H1 (cell line): Measurements from ENCODE around the gene ALLC. TPM values are rescaled to one million over a fixed set of nuclear protein-coding genes. Genes with fewer than 3 reads are reported as not detected.

ENCODE experiments used
- CTCF ChIA-PET: fragments of 300-600 bp; sonication (Branson Sonifier 250); formaldehyde crosslinking; loops from one replicate; lab custom pipeline; 2021; ENCODE audit not compliant: partially characterized antibody; lab: Charles Lee
- POLR2A ChIA-PET: fragments of 300-600 bp; sonication (Branson Sonifier 250); formaldehyde crosslinking; loops from one replicate; lab custom pipeline; 2021; ENCODE audit warnings: inconsistent platforms; ENCODE audit not compliant: partially characterized antibody; lab: Charles Lee
- DNase-seq, 2 experiments: peaks; one replicate each; pipeline versions ENCODE4 v3.0.0 to v3.0.0-alpha.2; 2010 to 2022; ENCODE audit warnings: low spot score in 2 of 2, low read depth in 1 of 2, mixed read lengths in 1 of 2
- FAIRE-seq: peaks from 2 replicates; lab custom pipeline; 2011; peaks lifted over from hg19 to GRCh38; lab: Jason Lieb, UNC
- H2AFZ ChIP-seq: 2 replicates; pipeline ENCODE4 v1.8.1; 2012; ENCODE audit warnings: low read length, inconsistent platforms
- H2AK5ac ChIP-seq: 2 replicates; pipeline ENCODE4 v1.6.1; 2013; ENCODE audit warnings: low read depth, low read length
- H2BK120ac ChIP-seq: replicated peaks from 2 replicates; pipeline ENCODE3; 2013; ENCODE audit warnings: low read depth, low read length, inconsistent platforms
- H2BK12ac ChIP-seq: 2 replicates; pipeline ENCODE4 v1.6.1; 2013; ENCODE audit warnings: low read depth, low read length
- H2BK15ac ChIP-seq: 2 replicates; pipeline ENCODE4 v1.6.1; 2013; ENCODE audit warnings: low read length
- H2BK20ac ChIP-seq: 2 replicates; pipeline ENCODE4 v1.6.1; 2013; ENCODE audit warnings: low read length
- H2BK5ac ChIP-seq: 2 replicates; pipeline ENCODE4 v1.6.1; 2013; ENCODE audit warnings: low read depth, low read length
- H3K14ac ChIP-seq: 2 replicates; pipeline ENCODE4 v1.6.1; 2013; ENCODE audit warnings: inconsistent platforms; ENCODE audit not compliant: insufficient read length
- H3K18ac ChIP-seq: 2 replicates; pipeline ENCODE4 v1.6.1; 2013; ENCODE audit warnings: low read length; ENCODE audit errors: extremely low read depth
- H3K23ac ChIP-seq: 2 replicates; pipeline ENCODE4 v1.6.1; 2013; ENCODE audit warnings: inconsistent platforms; ENCODE audit not compliant: insufficient read length
- H3K23me2 ChIP-seq: 2 replicates; pipeline ENCODE4 v1.6.1; 2013; ENCODE audit warnings: low read depth, low read length
- H3K27ac ChIP-seq: 2 replicates; pipeline ENCODE4 v1.6.1; 2011; ENCODE audit warnings: low read depth, low read length, inconsistent platforms
- H3K27me3 ChIP-seq, 4 experiments: replicated peaks in 1 of 4; 1 replicate in 1 of 4; 2 replicates in 3 of 4; pipeline versions ENCODE4 v1.6.1 to v1.8.1; 2011 to 2013; ENCODE audit warnings: low read length in 3 of 4, mild to moderate bottlenecking in 3 of 4, inconsistent platforms in 2 of 4, mixed read lengths in 2 of 4, moderate library complexity in 1 of 4; ENCODE audit not compliant: control insufficient read depth in 3 of 4, insufficient read depth in 3 of 4; ENCODE audit errors: extremely low read depth in 1 of 4
- H3K36me3 ChIP-seq, 4 experiments: 2 replicates each; pipeline versions ENCODE4 v1.6.1 to v1.8.1; 2011 to 2013; ENCODE audit warnings: mild to moderate bottlenecking in 4 of 4, low read length in 3 of 4, moderate library complexity in 2 of 4, control low read depth in 1 of 4, inconsistent platforms in 1 of 4; ENCODE audit not compliant: insufficient read depth in 4 of 4, control insufficient read depth in 2 of 4
- H3K4ac ChIP-seq: replicated peaks from 2 replicates; pipeline ENCODE3; 2013; ENCODE audit warnings: low read length, low read depth, mixed read lengths, inconsistent platforms; ENCODE audit not compliant: insufficient read length
- H3K4me1 ChIP-seq, 4 experiments: replicated peaks in 1 of 4; 1 replicate in 1 of 4; 2 replicates in 3 of 4; pipeline versions ENCODE4 v1.6.1 to v1.8.1; 2011 to 2013; ENCODE audit warnings: low read length in 3 of 4, inconsistent platforms in 2 of 4, mixed read lengths in 1 of 4; ENCODE audit not compliant: insufficient read depth in 4 of 4, control insufficient read depth in 3 of 4
- H3K4me2 ChIP-seq, 2 experiments: 2 replicates each; pipeline versions ENCODE4 v1.6.1 to v1.8.1; 2011 to 2013; ENCODE audit warnings: low read depth in 2 of 2, low read length in 2 of 2, control low read depth in 1 of 2, inconsistent platforms in 1 of 2, mild to moderate bottlenecking in 1 of 2; ENCODE audit not compliant: insufficient read depth in 1 of 2
- H3K4me3 ChIP-seq, 4 experiments: fragments of 200-600, 300-600 bp in 1 of 4; sonication (generic), shearing (Covaris generic), sonication (Bioruptor Twin) in 1 of 4; 2 replicates each; pipeline versions ENCODE4 v1.5.1 to v1.8.1; 2011 to 2016; ENCODE audit warnings: low read length in 4 of 4, low read depth in 3 of 4, control low read depth in 2 of 4, inconsistent platforms in 2 of 4, mild to moderate bottlenecking in 2 of 4, mixed read lengths in 1 of 4, moderate library complexity in 1 of 4; ENCODE audit not compliant: insufficient read depth in 2 of 4; ENCODE audit errors: extremely low read depth in 1 of 4
- H3K56ac ChIP-seq: replicated peaks from 2 replicates; pipeline ENCODE3; 2013; ENCODE audit warnings: low read depth, mild to moderate bottlenecking, mixed read lengths, low read length, inconsistent platforms; ENCODE audit not compliant: insufficient read length
- H3K79me1 ChIP-seq: 2 replicates; pipeline ENCODE4 v1.6.1; 2013; ENCODE audit warnings: low read depth, low read length, control low read depth
- H3K79me2 ChIP-seq, 2 experiments: 2 replicates each; pipeline versions ENCODE4 v1.6.1 to v1.8.1; 2012 to 2013; ENCODE audit warnings: low read length in 2 of 2, mild to moderate bottlenecking in 2 of 2, inconsistent platforms in 1 of 2; ENCODE audit not compliant: insufficient read depth in 2 of 2, control insufficient read depth in 1 of 2
- H3K9ac ChIP-seq, 4 experiments: replicated peaks in 1 of 4; 1 replicate in 1 of 4; 2 replicates in 3 of 4; pipeline versions ENCODE4 v1.6.1 to v1.8.1; 2011 to 2013; ENCODE audit warnings: low read depth in 3 of 4, low read length in 3 of 4, control low read depth in 2 of 4, mild to moderate bottlenecking in 2 of 4, moderate library complexity in 2 of 4, inconsistent platforms in 1 of 4; ENCODE audit errors: extremely low read depth in 1 of 4
- H3K9me3 ChIP-seq, 2 experiments: 2 replicates each; pipeline versions ENCODE4 v1.6.1 to v1.8.1; 2012 to 2013; ENCODE audit warnings: mild to moderate bottlenecking in 2 of 2, moderate library complexity in 2 of 2, control low read depth in 1 of 2, inconsistent platforms in 1 of 2, low read depth in 1 of 2, low read length in 1 of 2, mixed read lengths in 1 of 2; ENCODE audit not compliant: insufficient read depth in 2 of 2
- H4K20me1 ChIP-seq, 2 experiments: replicated peaks in 1 of 2; 2 replicates each; pipeline versions ENCODE3 to v1.8.1; 2011 to 2013; ENCODE audit warnings: inconsistent platforms in 2 of 2, low read length in 2 of 2, mild to moderate bottlenecking in 1 of 2; ENCODE audit not compliant: insufficient read depth in 2 of 2, control insufficient read depth in 1 of 2
- H4K5ac ChIP-seq: 2 replicates; pipeline ENCODE4 v1.6.1; 2013; ENCODE audit warnings: low read length, low read depth, mixed read lengths, inconsistent platforms; ENCODE audit not compliant: insufficient read length
- H4K8ac ChIP-seq: 2 replicates; pipeline ENCODE4 v1.8.0; 2013; ENCODE audit warnings: mild to moderate bottlenecking, moderate library complexity, low read length, inconsistent platforms; ENCODE audit not compliant: insufficient read depth; ENCODE audit errors: extremely low read depth
- H4K91ac ChIP-seq: replicated peaks from 2 replicates; pipeline ENCODE3; 2013; ENCODE audit warnings: low read length, mixed read lengths, inconsistent platforms; ENCODE audit not compliant: insufficient read length
- CHD1 ChIP-seq: IDR thresholded peaks from 2 replicates; pipeline ENCODE4 v1.6.1; 2012; ENCODE audit warnings: low read depth, low read length, improper control_type of control experiment
- CHD2 ChIP-seq: IDR thresholded peaks from 2 replicates; pipeline ENCODE4 v1.6.1; 2012; ENCODE audit warnings: low read length, improper control_type of control experiment
- KDM4A ChIP-seq: IDR thresholded peaks from one replicate; pipeline ENCODE4 v1.7.1; 2012; ENCODE audit warnings: low read depth, mild to moderate bottlenecking, moderate library complexity, low read length, inconsistent platforms; ENCODE audit not compliant: severe bottlenecking
- KDM5A ChIP-seq: fragments of 200-600 bp; IDR thresholded peaks from 2 replicates; pipeline ENCODE4 v1.7.1; 2012; ENCODE audit warnings: mild to moderate bottlenecking, low read length, inconsistent platforms, mixed read lengths
- NANOG ChIP-seq: IDR thresholded peaks from 2 replicates; pipeline ENCODE4 v1.6.1; 2011; ENCODE audit warnings: low read length, low read depth, mild to moderate bottlenecking, inconsistent platforms; ENCODE audit not compliant: insufficient read depth, poor library complexity, severe bottlenecking
- POLR2AphosphoS5 ChIP-seq: IDR thresholded peaks from 2 replicates; pipeline ENCODE4 v1.6.1; 2011; ENCODE audit warnings: low read depth, low read length
- SP2 ChIP-seq: IDR thresholded peaks from 2 replicates; pipeline ENCODE4 v1.6.1; 2012; ENCODE audit warnings: mild to moderate bottlenecking, low read length, inconsistent platforms
- TCF12 ChIP-seq: IDR thresholded peaks from 2 replicates; pipeline ENCODE4 v1.6.1; 2011; ENCODE audit warnings: low read depth, mild to moderate bottlenecking, low read length
- WGBS, 2 experiments: shearing (Covaris generic) in 1 of 2; methylation state at CpG; one replicate each; pipeline versions ENCODE4 v1.1.6 to v1.1.7; 2013 to 2015; ENCODE audit warnings: low lambda C conversion rate in 2 of 2, mixed read lengths in 2 of 2, inconsistent platforms in 1 of 2, low coverage in 1 of 2, missing lambda C conversion rate in 1 of 2; ENCODE audit not compliant: insufficient replicate concordance in 2 of 2, insufficient coverage in 1 of 2, insufficient read length in 1 of 2; ENCODE audit errors: extremely low coverage in 1 of 2, missing lambda C conversion rate in 1 of 2; 5-methylcytosine and 5-hydroxymethylcytosine counted together
- polyA plus RNA-seq, 7 experiments: library from polyadenylated mRNA; depleted of rRNA in 3 of 7; stranded (reverse) in 5 of 7; unstranded in 2 of 7; fragments of >200 nt in 5 of 7; fragments of 200-250 nt in 2 of 7; gene quantifications; 1 replicate in 5 of 7; 2 replicates in 1 of 7; 4 replicates in 1 of 7; pipeline versions ENCODE4 v1.2.1 to v1.2.3, GENCODE V29; 2011 to 2013; ENCODE audit warnings: missing spikeins in 2 of 7, mixed read lengths in 2 of 7
- total RNA-seq: library from RNA; stranded (reverse); fragmentation: NEBNext Ultra II Directional; extraction: Animal tissue kit (Norgen Biotek cat#: 25700); gene quantifications from 2 replicates; pipeline ENCODE4 v1.2.1, GENCODE V29; 2021
- TF ChIP-seq, protein P1 (sequence below): IDR thresholded peaks from 2 replicates; pipeline ENCODE4 v1.6.1; 2012; ENCODE audit warnings: inconsistent platforms

The ALLC gene
- total and polyA plus RNA-seq, 2 of the 8 experiments (the other 6 are each of a cell fraction or from before 2014, with no cell fraction given) = not detected

DNA sequence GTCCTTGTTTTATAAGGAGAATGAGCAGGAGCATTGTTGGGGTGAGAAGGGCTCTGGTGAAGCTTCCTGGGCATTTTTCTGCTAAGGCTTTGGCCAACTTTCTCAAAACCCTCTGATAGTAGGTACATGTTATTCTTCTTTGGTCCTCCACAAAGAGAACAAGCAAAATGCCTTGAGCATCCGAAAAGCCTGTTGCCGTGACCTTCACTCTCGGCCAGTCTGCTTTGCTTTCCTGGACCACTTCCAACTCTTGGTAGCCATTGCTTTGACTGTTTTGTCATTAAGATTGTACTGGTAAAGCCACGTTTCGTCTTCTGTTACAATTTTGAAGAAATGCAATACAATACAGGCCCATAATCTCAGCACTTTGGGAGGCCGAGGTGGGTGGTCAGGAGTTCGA is 27.4 kb upstream of the ALLC start:
- Histone ChIP-seq H3K9ac (no peak overlapping the region), H3K23ac (no peak overlapping the region), H2BK20ac (no peak overlapping the region), H3K56ac (no peak overlapping the region), H2BK5ac (no peak overlapping the region), H2AK5ac (no peak overlapping the region), H3K27me3 (no peaks in the 10 kb centered on the region; a peak in 1 of 7 replicates), H4K5ac (no peak overlapping the region), H4K20me1 (no peaks in the 10 kb centered on the region), H2BK120ac (no peak overlapping the region), H2BK15ac (no peak overlapping the region), H3K23me2 (no peaks in the 10 kb centered on the region), H3K4ac (no peak overlapping the region), H3K79me2 (no peaks in the 10 kb centered on the region), H3K14ac (no peak overlapping the region), H4K8ac (no peak overlapping the region), H3K79me1 (no peaks in the 10 kb centered on the region), H4K91ac (no peak overlapping the region), H3K18ac (no peak overlapping the region), H2BK12ac (no peak overlapping the region), H2AFZ (no peak overlapping the region), H3K27ac (no peak overlapping the region), H3K4me3 (no peak overlapping the region), H3K4me1 (no peaks in the 10 kb centered on the region; a peak in 2 of 7 replicates), H3K4me2 (no peak overlapping the region), H3K9me3 (no peaks in the 10 kb centered on the region), H3K36me3 (no peaks in the 10 kb centered on the region)
- FAIRE-seq (no peak), DNase-seq (no peak)
- CTCF ChIA-PET = no interaction called here
- TF ChIP-seq SP2 (no peak), CHD1 (no peak), POLR2AphosphoS5 (no peak), NANOG (no peak), TCF12 (no peak), KDM5A (no peak), CHD2 (no peak), KDM4A (no peak)
- TF ChIP-seq, protein P1, sequence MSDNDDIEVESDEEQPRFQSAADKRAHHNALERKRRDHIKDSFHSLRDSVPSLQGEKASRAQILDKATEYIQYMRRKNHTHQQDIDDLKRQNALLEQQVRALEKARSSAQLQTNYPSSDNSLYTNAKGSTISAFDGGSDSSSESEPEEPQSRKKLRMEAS = no peak
- POLR2A ChIA-PET = no interaction called here
- 98% methylated on average over 7 of the region's 7 CpGs; no CpG with 5 or more reads in 1 of the 2 experiments for WGBS, 2 experiments
